Keratinocyte (primary cell): ENCODE results near the gene REG1B.

ENCODE experiments used
- EZH2 ChIP-seq: IDR thresholded peaks from one replicate; pipeline ENCODE4 v1.6.1; 2012; ENCODE audit warnings: inconsistent platforms, mild to moderate bottlenecking, low read length, moderate library complexity
- TF ChIP-seq, protein P1 (sequence below), 3 experiments: IDR thresholded peaks in 1 of 3; conservative IDR thresholded peaks in 1 of 3; optimal IDR thresholded peaks in 1 of 3; 2 replicates in 2 of 3; 3 replicates in 1 of 3; pipeline versions ENCODE3 to v1.5.1; 2011; ENCODE audit warnings: low read length in 3 of 3, mild to moderate bottlenecking in 3 of 3, moderate library complexity in 2 of 3, control low read depth in 1 of 3, inconsistent platforms in 1 of 3; ENCODE audit not compliant: insufficient read depth in 2 of 3; ENCODE audit errors: extremely low read depth in 1 of 3

DNA sequence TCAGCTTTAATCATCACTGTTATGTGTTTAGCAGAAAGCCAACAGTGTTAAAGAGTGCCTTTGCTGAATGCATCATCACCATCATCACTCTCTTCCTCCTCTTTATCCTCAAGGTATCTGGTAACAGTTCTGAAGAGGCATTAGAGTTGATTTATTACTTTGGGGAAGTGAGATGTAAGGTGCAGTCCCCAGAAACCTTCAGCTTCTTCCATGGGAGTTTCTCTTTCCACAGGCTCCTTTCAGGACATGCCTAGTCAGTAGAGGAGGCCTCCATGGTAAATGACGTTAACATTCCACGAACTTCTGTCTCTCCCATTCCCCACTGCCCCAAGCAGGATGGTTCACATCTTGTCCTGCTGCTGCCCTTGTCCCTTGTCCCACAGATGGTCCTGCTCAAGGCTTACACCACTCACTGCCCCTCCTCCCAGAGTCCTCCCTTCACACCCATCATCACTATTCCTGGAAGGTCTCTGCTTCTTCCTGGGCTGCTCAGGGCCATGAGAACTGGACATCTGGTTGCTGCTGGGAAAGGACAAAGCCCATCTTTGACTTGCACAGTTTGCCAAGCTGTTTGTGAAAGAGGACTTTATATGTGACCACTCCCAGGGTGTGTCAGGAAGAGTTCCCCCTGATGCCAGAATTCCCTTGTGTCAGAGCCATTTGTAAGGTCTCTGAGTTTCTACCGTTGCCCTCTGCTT lies 27.2 kb upstream of the REG1B start:
- no peak for TF ChIP-seq EZH2
- TF ChIP-seq, protein P1, sequence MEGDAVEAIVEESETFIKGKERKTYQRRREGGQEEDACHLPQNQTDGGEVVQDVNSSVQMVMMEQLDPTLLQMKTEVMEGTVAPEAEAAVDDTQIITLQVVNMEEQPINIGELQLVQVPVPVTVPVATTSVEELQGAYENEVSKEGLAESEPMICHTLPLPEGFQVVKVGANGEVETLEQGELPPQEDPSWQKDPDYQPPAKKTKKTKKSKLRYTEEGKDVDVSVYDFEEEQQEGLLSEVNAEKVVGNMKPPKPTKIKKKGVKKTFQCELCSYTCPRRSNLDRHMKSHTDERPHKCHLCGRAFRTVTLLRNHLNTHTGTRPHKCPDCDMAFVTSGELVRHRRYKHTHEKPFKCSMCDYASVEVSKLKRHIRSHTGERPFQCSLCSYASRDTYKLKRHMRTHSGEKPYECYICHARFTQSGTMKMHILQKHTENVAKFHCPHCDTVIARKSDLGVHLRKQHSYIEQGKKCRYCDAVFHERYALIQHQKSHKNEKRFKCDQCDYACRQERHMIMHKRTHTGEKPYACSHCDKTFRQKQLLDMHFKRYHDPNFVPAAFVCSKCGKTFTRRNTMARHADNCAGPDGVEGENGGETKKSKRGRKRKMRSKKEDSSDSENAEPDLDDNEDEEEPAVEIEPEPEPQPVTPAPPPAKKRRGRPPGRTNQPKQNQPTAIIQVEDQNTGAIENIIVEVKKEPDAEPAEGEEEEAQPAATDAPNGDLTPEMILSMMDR (optimal IDR thresholded peaks at IDR 0.05 in 1 of 3, IDR thresholded peaks at IDR 0.05 in 1 of 3, conservative IDR thresholded peaks at IDR 0.05 in 1 of 3; ENCODE audit: extremely low read depth in 1 of 3, insufficient read depth in 2 of 3, low read length in 3 of 3): no peak
